ENCODE data around the gene ELF3.

GRCh38 chr1:202007304-202007703, 3.1 kb upstream of the ELF3 start:
- TF ChIP-seq CTCF (conservative IDR thresholded peaks at IDR 0.05) (no peak), ZFX (IDR thresholded peaks at IDR 0.05) (no peak)
